NOMO-1 treated with DMSO at 0.1 percent for 48 hours (cell line): Measurements from ENCODE around the gene C14orf93.
A peak's percentile ranks its signal among the peaks of the same experiment; 100 is the strongest.
"Not testable (repeated sequence)": the region's sequence is repeated elsewhere in the genome, so short reads cannot be mapped to it uniquely, and the experiment has no call there.

Experiments
- DNase-seq: peaks from one replicate; lab custom pipeline; 2025; ENCODE audit not compliant: unreplicated experiment; lab: John Stamatoyannopoulos, UW

The C14orf93 gene

DNA sequence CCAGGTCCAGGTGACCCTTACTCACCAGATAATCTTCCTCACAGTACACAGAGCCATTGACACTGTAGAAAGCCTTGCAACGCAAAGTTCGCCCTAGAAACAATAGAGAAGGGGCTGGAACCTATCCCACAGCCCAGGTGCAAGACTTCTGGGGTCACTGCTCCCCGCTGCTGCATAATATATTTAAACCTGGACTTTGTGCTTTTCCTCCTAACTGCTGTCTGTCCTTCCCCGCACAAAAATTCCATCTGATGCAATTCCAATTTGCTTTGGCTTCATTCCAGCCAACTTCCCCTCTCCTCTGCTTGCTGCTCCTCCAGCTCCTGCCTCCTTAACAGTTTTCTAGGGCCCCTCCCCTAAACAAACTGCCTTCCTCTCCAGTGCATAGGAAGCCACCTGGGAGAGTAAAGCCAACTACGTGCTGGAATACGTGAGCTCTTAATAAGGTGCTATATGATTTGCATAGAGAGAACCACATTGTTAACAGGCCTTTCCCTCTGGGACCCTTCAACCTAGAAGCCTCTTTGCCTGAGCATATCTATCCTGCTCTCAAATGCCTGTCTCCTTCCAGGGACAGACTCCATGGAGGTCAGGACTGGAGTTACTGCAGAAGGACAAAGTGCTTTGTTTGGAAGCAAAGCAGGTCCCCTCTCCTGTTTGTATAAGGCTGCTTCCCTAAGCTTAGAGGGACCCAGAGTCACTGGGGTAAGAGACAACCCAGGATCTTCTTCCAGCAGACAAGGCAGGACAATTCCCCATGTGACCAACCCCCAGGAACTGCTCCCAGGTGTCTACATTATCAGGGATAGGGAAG lies 33.1 kb downstream of the C14orf93 start:
- DNase-seq, result no peak

DNA sequence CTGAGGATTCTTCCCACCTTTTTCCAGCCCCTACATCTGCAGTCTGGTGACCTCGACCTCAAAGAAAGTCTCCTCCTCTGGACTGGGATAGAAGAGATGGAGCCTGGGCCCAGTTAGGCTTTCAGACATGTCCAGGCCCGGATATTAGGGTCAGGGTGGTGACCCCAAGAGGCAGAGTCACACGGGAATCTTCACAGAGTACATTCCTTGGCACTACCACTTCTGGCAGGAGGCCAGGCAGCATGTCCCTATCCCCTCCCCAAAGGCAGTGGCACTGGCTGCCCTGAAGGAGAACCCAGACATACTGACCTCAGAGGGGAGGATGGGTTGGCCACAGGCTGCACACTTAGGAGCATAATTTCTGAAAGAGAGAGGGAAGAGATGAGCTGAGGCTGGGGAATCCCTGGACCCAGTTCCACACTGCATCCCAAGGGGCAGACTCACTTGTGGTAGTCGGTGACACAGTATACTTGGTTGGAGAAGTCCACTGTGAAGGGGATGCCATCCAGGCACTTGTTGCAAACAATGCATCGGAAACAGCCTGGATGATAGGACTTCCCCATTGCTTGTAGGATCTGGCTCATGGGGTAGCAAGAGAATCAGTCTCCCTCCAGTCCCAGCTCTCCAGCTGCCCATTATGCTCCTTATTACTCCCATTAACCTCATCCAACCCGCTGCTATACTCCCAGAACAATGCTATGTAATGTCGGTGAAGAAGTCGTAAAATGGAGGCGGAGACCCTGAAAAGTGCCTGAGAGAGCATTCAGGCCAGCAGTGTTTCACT lies 35.2 kb downstream of the C14orf93 start:
- no peak for DNase-seq

DNA sequence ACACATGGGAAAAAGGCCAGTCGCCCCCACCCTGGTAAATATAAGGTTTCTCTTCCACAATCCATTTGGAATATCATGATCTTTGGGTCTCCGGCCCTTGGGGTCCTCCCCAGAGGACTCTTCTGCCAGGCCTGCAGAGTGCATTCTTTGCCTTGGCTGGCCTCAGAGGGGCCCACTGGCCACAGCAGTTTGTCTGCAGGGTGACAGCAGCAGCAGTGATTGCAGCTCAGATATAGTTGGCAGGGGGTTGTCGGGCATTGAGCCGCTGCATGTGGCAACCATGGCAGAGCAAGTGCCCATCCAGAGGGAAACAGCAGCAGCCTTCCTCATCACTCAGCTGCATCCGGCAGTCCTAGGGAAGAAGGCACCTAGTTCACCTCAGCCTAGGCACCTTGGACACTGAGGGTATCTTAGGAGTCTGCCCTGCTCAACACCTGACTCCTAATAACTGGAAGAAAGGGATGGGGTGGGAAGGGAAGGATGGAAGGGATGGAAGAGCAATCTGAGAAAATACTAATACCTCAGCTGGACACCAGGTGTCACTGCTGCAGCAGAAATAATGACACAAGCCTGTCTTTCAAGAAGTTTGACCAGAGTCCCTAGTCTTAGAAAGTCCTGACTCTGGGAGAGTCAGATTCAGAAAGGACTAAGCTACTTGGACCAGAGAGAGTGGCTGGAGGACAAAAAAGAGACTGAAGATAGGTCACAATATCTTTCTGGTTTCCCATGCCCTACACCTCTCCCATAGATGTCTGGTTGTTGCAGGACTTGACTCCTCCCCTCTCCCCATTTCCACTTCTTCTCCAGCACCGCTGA lies 36.5 kb downstream of the C14orf93 start:
- DNase-seq, result peak; percentile 31

DNA sequence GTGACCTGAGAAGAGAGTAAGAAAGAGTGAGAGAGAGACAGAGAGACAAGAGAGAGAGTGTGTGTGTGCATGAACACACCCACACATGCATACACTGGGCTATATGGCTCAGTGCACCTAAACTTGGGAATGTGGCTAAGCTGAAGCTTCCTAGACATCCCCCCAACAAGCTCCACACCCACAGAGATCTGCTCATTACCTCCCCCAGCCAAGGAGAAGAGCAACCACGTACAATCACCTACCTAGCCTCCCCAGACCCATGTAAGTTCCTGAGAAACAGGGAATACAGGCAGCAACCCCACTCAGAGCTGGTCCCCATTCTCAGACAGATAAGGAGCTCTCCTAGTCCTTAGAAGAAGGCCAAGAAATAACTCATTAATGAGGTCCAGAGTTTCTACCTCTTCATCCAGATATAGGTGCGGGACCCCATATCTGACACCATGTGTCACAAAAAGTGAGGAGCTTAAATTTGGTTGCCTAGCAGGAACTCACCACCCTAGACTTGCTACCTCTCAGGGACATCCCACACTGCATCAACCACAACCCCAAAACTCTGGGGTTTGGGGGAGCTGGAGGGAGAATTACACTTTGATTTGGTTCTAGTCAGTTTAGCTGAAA lies 37.5 kb downstream of the C14orf93 start:
- DNase-seq, result no peak

DNA sequence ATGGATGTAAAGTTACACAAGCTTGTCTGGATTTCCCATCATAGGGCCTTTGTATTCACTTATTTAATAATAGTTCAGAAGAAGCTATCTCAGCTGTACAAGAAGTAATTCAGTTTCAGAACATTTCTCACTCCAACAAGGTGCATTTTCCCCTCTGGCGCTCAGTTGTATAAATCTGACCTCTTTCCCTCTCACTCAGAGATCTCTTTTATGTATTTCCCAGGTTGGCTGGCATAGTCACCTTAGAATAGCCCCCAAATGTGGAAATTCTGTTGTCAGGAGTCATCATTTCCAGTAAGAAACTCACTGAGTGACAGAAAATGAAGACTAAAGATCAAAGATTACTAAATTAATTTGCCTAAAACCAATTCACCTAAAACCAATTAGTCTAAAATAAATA lies 38.8 kb downstream of the C14orf93 start:
- DNase-seq, result no peak

DNA sequence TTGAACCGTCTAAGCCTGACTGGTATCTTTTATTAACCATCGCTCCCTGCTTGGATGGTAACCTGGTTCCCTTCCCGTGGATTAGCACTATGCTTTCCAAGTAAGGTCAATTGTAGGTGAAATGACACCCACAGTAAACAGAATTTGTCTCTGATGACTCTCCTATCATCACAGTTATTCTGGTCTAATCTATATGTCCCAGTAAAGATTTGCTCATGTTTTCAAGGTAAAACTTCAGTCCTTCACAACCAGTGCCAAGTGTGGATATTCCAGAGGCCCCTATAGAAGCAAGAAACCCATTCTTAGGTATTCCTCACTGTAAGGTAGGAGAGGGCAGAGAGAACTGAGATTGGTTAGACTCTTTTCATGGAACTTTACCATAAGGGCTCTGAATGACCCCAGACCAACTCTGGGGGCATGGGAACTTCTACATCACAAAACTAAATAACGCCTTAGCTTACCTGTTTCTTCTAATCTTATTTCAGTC lies 43.1 kb downstream of the C14orf93 start:
- DNase-seq, result no peak

DNA sequence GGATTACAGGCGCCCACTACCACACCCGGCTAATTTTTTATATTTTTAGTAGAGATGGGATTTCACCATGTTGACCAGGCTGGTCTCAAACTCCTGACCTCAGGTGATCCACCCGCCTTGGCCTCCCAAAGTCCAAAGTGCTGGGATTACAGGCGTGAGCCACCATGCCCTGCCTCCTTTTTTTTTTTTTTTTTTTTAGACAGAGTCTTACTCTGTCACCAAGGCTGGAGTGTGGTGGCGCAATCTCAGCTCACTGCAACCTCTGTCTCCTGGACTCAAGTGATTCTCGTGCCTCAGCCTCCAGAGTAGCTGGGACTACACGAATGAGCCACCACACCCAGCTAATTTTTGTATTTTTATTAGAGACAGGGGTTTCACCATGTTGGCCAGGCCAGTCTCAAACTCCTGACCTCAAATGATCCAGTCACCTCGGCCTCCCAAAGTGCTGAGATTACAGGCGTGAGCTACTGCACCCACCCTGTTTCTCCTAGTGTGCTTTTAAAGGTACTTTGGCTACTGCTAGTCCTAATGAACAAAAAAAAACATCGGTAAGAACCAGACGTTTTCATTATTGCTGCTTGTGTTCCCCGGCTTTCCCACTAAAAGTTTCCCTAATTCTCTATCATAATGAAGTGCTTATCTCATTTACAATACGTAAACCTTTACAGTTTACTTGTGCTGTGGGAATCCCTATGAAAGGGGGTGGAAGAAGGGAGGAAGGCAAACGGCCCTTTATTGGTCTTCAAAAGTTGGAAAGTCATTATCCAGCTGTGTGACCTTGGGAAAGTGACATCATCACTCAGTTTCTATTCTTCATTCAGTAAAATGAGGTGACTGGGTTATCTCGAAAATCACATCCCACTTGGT lies 43.8 kb downstream of the C14orf93 start:
- not testable (repeated sequence) for DNase-seq

DNA sequence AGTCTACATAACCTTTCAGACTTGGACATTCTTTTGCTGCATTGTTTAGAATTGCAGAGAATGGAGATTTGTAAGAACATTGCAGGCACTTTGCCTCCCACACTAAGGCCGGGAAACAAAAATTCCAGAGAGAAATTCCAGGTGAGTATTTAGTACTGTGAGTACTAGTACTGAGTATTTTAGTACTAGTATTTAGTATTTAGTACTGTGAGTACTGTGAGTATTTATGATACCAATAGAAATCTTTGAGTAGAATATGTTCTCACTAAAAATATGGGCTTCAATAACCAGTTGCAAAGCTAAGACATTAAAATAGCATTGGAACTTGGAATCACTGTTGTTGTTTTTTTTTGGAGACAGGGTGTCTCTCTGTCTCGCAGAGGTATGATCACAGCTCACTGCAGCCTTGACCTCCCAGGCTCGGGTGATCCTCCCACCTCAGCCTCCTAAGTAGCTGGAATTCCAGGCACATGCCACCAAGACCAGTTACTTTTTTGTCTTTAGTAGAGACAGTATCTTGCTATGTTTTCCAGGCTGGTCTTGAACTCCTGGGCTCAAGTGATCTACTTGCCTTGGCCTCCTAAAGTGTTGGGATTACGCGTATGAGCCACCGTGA lies 47.8 kb downstream of the C14orf93 start:
- no peak for DNase-seq

GRCh38 chr14:22955702-22956569 lies 54.0 kb downstream of the C14orf93 start:
- DNase-seq, result no peak

- DNase-seq, result no peak
Measured at GRCh38 chr14:22952418-22952817, 57.5 kb downstream of the C14orf93 start.

DNA sequence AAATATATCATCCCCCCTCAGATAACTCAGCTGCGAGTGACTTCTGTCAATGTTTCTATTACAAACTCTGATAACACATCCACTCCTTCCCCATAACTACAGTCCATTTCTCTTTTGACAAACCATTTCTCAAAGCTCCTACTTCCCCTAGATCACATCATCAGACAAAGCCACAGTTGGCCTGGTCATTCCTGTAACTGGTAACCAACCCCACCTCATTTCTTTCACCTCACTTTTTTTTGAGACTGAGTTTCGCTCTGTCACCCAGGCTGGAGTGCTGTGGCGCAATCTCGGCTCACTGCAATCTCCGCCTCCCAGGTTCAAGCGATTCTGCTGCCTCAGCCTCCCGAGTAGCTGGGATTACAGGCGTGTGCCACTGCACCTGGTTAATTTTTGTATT lies 58.1 kb downstream of the C14orf93 start:
- DNase-seq, result peak; percentile 86

GRCh38 chr14:22945642-22946041 lies 64.3 kb downstream of the C14orf93 start:
- no peak for DNase-seq

GRCh38 chr14:22939684-22940083 lies 70.3 kb downstream of the C14orf93 start:
- DNase-seq, result no peak
